ENCODE data around the gene ERGIC3.
A peak's percentile ranks its signal among the peaks of the same experiment; 100 is the strongest.

The ERGIC3 gene

GRCh38 chr20:35600176-35600992 lies 58.5 kb downstream of the ERGIC3 start:
- no peak for DNase-seq

GRCh38 chr20:35600993-35601973 lies 59.4 kb downstream of the ERGIC3 start:
- peak; percentile 68 to 69 for DNase-seq

- no peak for DNase-seq
These were observed 60.1 kb downstream of the ERGIC3 start for GRCh38 chr20:35601990-35602389.

- DNase-seq, result no peak
These were observed 61.1 kb downstream of the ERGIC3 start for GRCh38 chr20:35602851-35603495.

GRCh38 chr20:35603695-35604448 lies 62.0 kb downstream of the ERGIC3 start:
- DNase-seq, result no peak

- DNase-seq, result no peak
These were observed 62.5 kb downstream of the ERGIC3 start for GRCh38 chr20:35604449-35604747.

- DNase-seq, result no peak
These were observed 64.2 kb downstream of the ERGIC3 start for GRCh38 chr20:35606127-35606526.

All from stimulated activated CD4-positive, alpha-beta T cell treated with anti-CD3 and anti-CD28 coated beads, Interleukin-2, amount 100 ng/mL, for 48 hours (primary cell).